A549 (cell line): ENCODE measurements around the gene MMP24. TPM values are rescaled to one million over a fixed set of nuclear protein-coding genes. Genes with fewer than 3 reads are reported as not detected.

Experiments used
- ATAC-seq, 2 experiments: fragments of 200-7000 bp in 1 of 2; fragments of >200 bp in 1 of 2; cut with Nextera tagmentation in 1 of 2; cut with Tn5 transposase in 1 of 2; 3 replicates each; pipeline versions ENCODE4 v1.8.0 to v1.9.1; 2018 to 2020; ENCODE audit warnings: mild to moderate bottlenecking in 1 of 2, moderate library complexity in 1 of 2
- CTCF ChIA-PET: fragments of 300-600 bp; sonication (Branson Sonifier 250); formaldehyde crosslinking; extraction: SDS; loops from one replicate; lab custom pipeline; 2021; ENCODE audit warnings: antibody characterized with exemption, inconsistent platforms; lab: Yijun Ruan, JAX
- POLR2A ChIA-PET: fragments of 350-600 bp; formaldehyde crosslinking; extraction: SDS; loops from one replicate; lab custom pipeline; 2021; ENCODE audit warnings: antibody characterized with exemption, inconsistent platforms; lab: Yijun Ruan, JAX
- DNase-seq, 2 experiments: peaks; one replicate each; pipeline versions ENCODE4 v3.0.0 to v3.0.0-alpha.2; 2011 to 2016; ENCODE audit warnings: low read depth in 1 of 2, low spot score in 1 of 2
- FAIRE-seq: peaks from 2 replicates; lab custom pipeline; 2011; peaks lifted over from hg19 to GRCh38; lab: Jason Lieb, UNC
- H3K27ac ChIP-seq, 2 experiments: fragments of >200 bp; sonication (Bioruptor Twin); formaldehyde crosslinking; 3 replicates each; pipeline ENCODE4 v1.5.1; 2016 to 2017
- H3K4me1 ChIP-seq: fragments of >200 bp; sonication (Bioruptor Twin); formaldehyde crosslinking; 3 replicates; pipeline ENCODE4 v1.6.1; 2016
- H3K4me2 ChIP-seq: fragments of >200 bp; sonication (Bioruptor Twin); formaldehyde crosslinking; 3 replicates; pipeline ENCODE4 v1.6.1; 2016
- H3K4me3 ChIP-seq: fragments of >200 bp; sonication (Bioruptor Twin); formaldehyde crosslinking; 3 replicates; pipeline ENCODE4 v1.5.1; 2016
- H3K9me3 ChIP-seq: fragments of >200 bp; sonication (Bioruptor Twin); formaldehyde crosslinking; 3 replicates; pipeline ENCODE4 v1.6.1; 2016
- ATOH8 ChIP-seq: fragments of 250-450 bp; sonication (Bioruptor Pico); IDR thresholded peaks from 2 replicates; pipeline ENCODE4 v1.5.0; 2020; ENCODE audit warnings: low read depth, mild to moderate bottlenecking, moderate library complexity
- CEBPB ChIP-seq, 2 experiments: fragments of >200 bp in 1 of 2; sonication (Bioruptor Twin) in 1 of 2; formaldehyde crosslinking in 1 of 2; IDR thresholded peaks; 2 replicates each; pipeline ENCODE4 v1.6.1; 2012 to 2016
- CHD4 ChIP-seq: fragments of 200-600 bp; sonication (generic); IDR thresholded peaks from 2 replicates; pipeline ENCODE4 v1.6.1; 2016; ENCODE audit warnings: antibody characterized with exemption, mild to moderate bottlenecking, borderline replicate concordance
- E2F6 ChIP-seq: IDR thresholded peaks from 2 replicates; pipeline ENCODE4 v1.6.1; 2012; ENCODE audit warnings: low read depth, borderline replicate concordance
- EHF ChIP-seq: fragments of 250-450 bp; sonication (Bioruptor Pico); IDR thresholded peaks from 2 replicates; pipeline ENCODE4 v1.5.0; 2020; ENCODE audit warnings: mild to moderate bottlenecking
- EP300 ChIP-seq, 2 experiments: fragments of >200 bp; sonication (Bioruptor Twin); formaldehyde crosslinking; IDR thresholded peaks; 2 replicates in 1 of 2; 3 replicates in 1 of 2; pipeline ENCODE4 v1.6.1; 2016 to 2017
- ESRRA ChIP-seq: fragments of 150-350 bp; IDR thresholded peaks from 2 replicates; pipeline ENCODE4 v1.6.1; 2014; ENCODE audit warnings: mild to moderate bottlenecking, low read length, borderline replicate concordance
- FOSB ChIP-seq: fragments of 250-450 bp; sonication (Bioruptor Pico); IDR thresholded peaks from 2 replicates; pipeline ENCODE4 v1.5.0; 2020; ENCODE audit warnings: mild to moderate bottlenecking, moderate library complexity
- FOXS1 ChIP-seq: fragments of 250-450 bp; sonication (Bioruptor Pico); IDR thresholded peaks from 2 replicates; pipeline ENCODE4 v1.5.0; 2020; ENCODE audit warnings: mild to moderate bottlenecking, moderate library complexity
- HEYL ChIP-seq: fragments of 250-450 bp; sonication (Bioruptor Pico); IDR thresholded peaks from 2 replicates; pipeline ENCODE4 v1.8.0; 2021; ENCODE audit warnings: mild to moderate bottlenecking, moderate library complexity
- HOXA7 ChIP-seq: fragments of 250-450 bp; sonication (Bioruptor Pico); IDR thresholded peaks from 2 replicates; pipeline ENCODE4 v1.5.0; 2020; ENCODE audit warnings: mild to moderate bottlenecking, moderate library complexity
- HOXB13 ChIP-seq: fragments of 250-450 bp; sonication (Bioruptor Pico); IDR thresholded peaks from 2 replicates; pipeline ENCODE4 v1.5.0; 2020; ENCODE audit warnings: low read depth, mild to moderate bottlenecking, moderate library complexity
- HOXB5 ChIP-seq: fragments of 250-450 bp; sonication (Bioruptor Pico); IDR thresholded peaks from 2 replicates; pipeline ENCODE4 v1.5.0; 2020; ENCODE audit warnings: mild to moderate bottlenecking, moderate library complexity
- JUN ChIP-seq, 2 experiments: fragments of >200 bp; sonication (Bioruptor Twin); formaldehyde crosslinking; IDR thresholded peaks; 2 replicates in 1 of 2; 3 replicates in 1 of 2; pipeline ENCODE4 v1.6.1; 2016 to 2017
- JUNB ChIP-seq: fragments of >200 bp; sonication (Bioruptor Twin); formaldehyde crosslinking; IDR thresholded peaks from 2 replicates; pipeline ENCODE4 v1.6.1; 2016
- KDM5A ChIP-seq: fragments of 200-600 bp; sonication (generic); IDR thresholded peaks from 2 replicates; pipeline ENCODE4 v1.6.1; 2016; ENCODE audit warnings: antibody characterized with exemption, mild to moderate bottlenecking
- MAZ ChIP-seq: fragments of 150-350 bp; IDR thresholded peaks from 2 replicates; pipeline ENCODE4 v1.6.1; 2014; ENCODE audit warnings: antibody characterized with exemption, low read depth, low read length, borderline replicate concordance
- MYC ChIP-seq: IDR thresholded peaks from 2 replicates; pipeline ENCODE4 v1.6.1; 2012; ENCODE audit warnings: mild to moderate bottlenecking, inconsistent platforms, low read length, improper control_type of control experiment, borderline replicate concordance
- NPAS2 ChIP-seq: fragments of 250-450 bp; sonication (Bioruptor Pico); IDR thresholded peaks from 2 replicates; pipeline ENCODE4 v1.8.0; 2022; ENCODE audit warnings: mild to moderate bottlenecking, moderate library complexity, borderline replicate concordance
- PBX3 ChIP-seq: IDR thresholded peaks from 2 replicates; pipeline ENCODE4 v1.6.1; 2012
- POLR2A ChIP-seq: IDR thresholded peaks from 2 replicates; pipeline ENCODE4 v1.6.1; 2012; ENCODE audit warnings: mild to moderate bottlenecking, low read length
- RARB ChIP-seq: fragments of 250-450 bp; sonication (Bioruptor Pico); IDR thresholded peaks from 2 replicates; pipeline ENCODE4 v1.8.0; 2021; ENCODE audit warnings: mild to moderate bottlenecking, moderate library complexity
- SREBF2 ChIP-seq: fragments of 450-650 bp; IDR thresholded peaks from 2 replicates; pipeline ENCODE4 v1.6.1; 2014; ENCODE audit warnings: mild to moderate bottlenecking, moderate library complexity
- TFCP2L1 ChIP-seq: fragments of 250-450 bp; sonication (Bioruptor Pico); IDR thresholded peaks from 2 replicates; pipeline ENCODE4 v1.5.0; 2021; ENCODE audit warnings: mild to moderate bottlenecking
- TP53 ChIP-seq: fragments of 250-450 bp; sonication (Bioruptor Pico); IDR thresholded peaks from 2 replicates; pipeline ENCODE4 v1.5.0; 2021; ENCODE audit warnings: mild to moderate bottlenecking, moderate library complexity
- USF2 ChIP-seq: fragments of 450-650 bp; IDR thresholded peaks from 2 replicates; pipeline ENCODE4 v1.6.1; 2014; ENCODE audit warnings: antibody characterized with exemption
- ZC3H11A ChIP-seq: fragments of 450-650 bp; IDR thresholded peaks from 2 replicates; pipeline ENCODE4 v1.6.1; 2014; ENCODE audit warnings: antibody characterized with exemption, mild to moderate bottlenecking
- ZFP36 ChIP-seq: fragments of 450-650 bp; IDR thresholded peaks from 2 replicates; pipeline ENCODE4 v1.6.1; 2014; ENCODE audit warnings: borderline replicate concordance; ENCODE audit not compliant: partially characterized antibody
- ZNF302 ChIP-seq: fragments of 250-450 bp; sonication (Bioruptor Pico); IDR thresholded peaks from 2 replicates; pipeline ENCODE4 v1.9.0; 2021; ENCODE audit warnings: inconsistent platforms, mild to moderate bottlenecking, moderate library complexity
- ZSCAN20 ChIP-seq: fragments of 250-450 bp; sonication (Bioruptor Pico); IDR thresholded peaks from 2 replicates; pipeline ENCODE4 v1.8.0; 2022; ENCODE audit warnings: mild to moderate bottlenecking, moderate library complexity
- WGBS: methylation state at CpG from one replicate; pipeline ENCODE4 v1.1.6; 2017; ENCODE audit errors: missing lambda C conversion rate; 5-methylcytosine and 5-hydroxymethylcytosine counted together
- polyA plus RNA-seq, 4 experiments: library from polyadenylated mRNA; depleted of rRNA in 3 of 4; stranded (reverse); fragments of >200 nt; fragmentation: RNase III in 1 of 4; extraction: RNeasy Plus Mini Kit Qiagen cat#74134 plus additional on column Dnase treatment in 1 of 4; gene quantifications; 2 replicates in 3 of 4; 3 replicates in 1 of 4; pipeline ENCODE4 v1.2.3, GENCODE V29; 2011 to 2017
- TF ChIP-seq, protein P1 (sequence below): fragments of >200 bp; sonication (Bioruptor Twin); formaldehyde crosslinking; IDR thresholded peaks from 2 replicates; pipeline ENCODE4 v1.6.1; 2016

Gene MMP24
- polyA plus RNA-seq, 2 of the 4 experiments (the other 2 are of a cell fraction): 21.3 to 33.3 TPM

GRCh38 chr20:35294293-35294685 lies 67.8 kb downstream of the MMP24 start:
- ChIA-PET POLR2A (no interaction called here), CTCF (interaction anchor here (0.7 to 10.6 kb wide), 4 partner anchors 10 to 198 kb away, joined by 3 to 138 read pairs (median 3); partner anchors contain the start of gene EIF6)
- DNase-seq (no peak), FAIRE-seq (no peak), ATAC-seq (no peak)
- Histone ChIP-seq H3K9me3 (no peaks in the 10 kb centered on the region), H3K4me2 (no peak overlapping the region), H3K27ac (no peak overlapping the region), H3K4me3 (no peak overlapping the region), H3K4me1 (peaks cover 4% of the 10 kb centered on the region; the same call in 1 of the 3 replicates)
- WGBS: 51% methylated on average over 5 of the region's 5 CpGs
- no peak for TF ChIP-seq RARB (CRISPR knock-in tag)
- no peak for TF ChIP-seq TP53
- TF ChIP-seq PBX3: no peak
- no peak for TF ChIP-seq CHD4
- no peak for TF ChIP-seq HOXB13
- TF ChIP-seq CEBPB (IDR thresholded peaks at IDR 0.05): no peak
- TF ChIP-seq KDM5A: no peak

DNA sequence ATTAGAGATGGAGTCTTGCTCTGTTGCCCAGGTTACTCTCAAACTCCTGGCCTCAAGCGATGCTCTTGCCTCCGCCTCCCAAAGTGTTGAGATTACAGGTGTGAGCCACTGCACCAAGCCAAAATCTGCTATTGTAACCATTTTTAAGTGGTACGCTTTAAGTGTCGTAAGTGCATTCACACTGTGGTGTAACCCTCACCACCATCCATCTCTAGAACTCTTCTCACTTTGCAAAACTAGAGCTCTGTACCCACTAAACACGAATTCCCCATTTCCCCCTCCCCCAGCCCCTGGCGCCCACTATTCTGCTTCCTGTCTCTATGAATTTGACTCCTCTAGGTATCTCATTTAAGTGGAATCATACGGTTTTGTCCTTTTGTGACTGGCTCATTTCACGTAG lies 68.6 kb downstream of the MMP24 start:
- no peak for FAIRE-seq
- CTCF ChIA-PET: interaction anchor here (0.8 to 10.6 kb wide), 4 partner anchors 11 to 152 kb away, joined by 4 to 138 read pairs (median 5); no protein-coding TSS in a partner anchor

GRCh38 chr20:35295674-35296073 lies 69.2 kb downstream of the MMP24 start:
- CTCF ChIA-PET: interaction anchor here (0.7 to 10.6 kb wide), 5 partner anchors 10 to 475 kb away, joined by 3 to 138 read pairs (median 4); no protein-coding TSS in a partner anchor

More for the DNA sequence above, 68.6 kb downstream of the MMP24 start:
- POLR2A ChIA-PET: no interaction called here
- TF ChIP-seq HOXB5 (CRISPR knock-in tag) (no peak), HEYL (CRISPR knock-in tag) (no peak), ZFP36 (no peak), TP53 (no peak), JUNB (no peak), FOSB (no peak), EHF (CRISPR knock-in tag) (no peak), PBX3 (no peak), MYC (no peak), MAZ (no peak), ATOH8 (CRISPR knock-in tag) (no peak), POLR2A (no peak)
- Histone ChIP-seq H3K4me1 (peaks cover 4% of the 10 kb centered on the region; the same call in 1 of the 3 replicates), H3K4me3 (no peak overlapping the region), H3K9me3 (no peaks in the 10 kb centered on the region), H3K4me2 (no peak overlapping the region), H3K27ac (no peak overlapping the region)
- ATAC-seq (no peak), DNase-seq (no peak)
- 64% methylated on average over 8 of the region's 8 CpGs for WGBS

More at GRCh38 chr20:35295674-35296073, 69.2 kb downstream of the MMP24 start:
- no peak overlapping the region for H3K4me2 ChIP-seq
- H3K9me3 ChIP-seq: no peaks in the 10 kb centered on the region
- no peak overlapping the region for H3K4me3 ChIP-seq
- FAIRE-seq (no peak), DNase-seq (no peak), ATAC-seq (no peak)
- H3K27ac ChIP-seq: no peak overlapping the region
- TF ChIP-seq HOXA7 (CRISPR knock-in tag) (no peak), JUN (IDR thresholded peaks at IDR 0.05) (no peak), USF2 (no peak), E2F6 (no peak), TFCP2L1 (no peak), ZNF302 (CRISPR knock-in tag) (no peak), ESRRA (no peak), ZC3H11A (no peak), SREBF2 (no peak), NPAS2 (CRISPR knock-in tag) (no peak), EP300 (IDR thresholded peaks at IDR 0.05) (no peak), ZSCAN20 (no peak), FOXS1 (CRISPR knock-in tag) (no peak), HOXB13 (no peak)
- TF ChIP-seq, protein P1, sequence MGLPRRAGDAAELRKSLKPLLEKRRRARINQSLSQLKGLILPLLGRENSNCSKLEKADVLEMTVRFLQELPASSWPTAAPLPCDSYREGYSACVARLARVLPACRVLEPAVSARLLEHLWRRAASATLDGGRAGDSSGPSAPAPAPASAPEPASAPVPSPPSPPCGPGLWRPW: no peak
- WGBS: 84% methylated on average over 8 of the region's 8 CpGs
- POLR2A ChIA-PET: no interaction called here
- peaks cover 4% of the 10 kb centered on the region; the same call in 1 of the 3 replicates for H3K4me1 ChIP-seq
